Measurements from ENCODE around the gene LKAAEAR1. TPM values are rescaled to one million over a fixed set of nuclear protein-coding genes. Genes with fewer than 3 reads are reported as not detected.

The LKAAEAR1 gene
- total RNA-seq, 1 experiment from 2014 or later: 1.7 TPM

DNA sequence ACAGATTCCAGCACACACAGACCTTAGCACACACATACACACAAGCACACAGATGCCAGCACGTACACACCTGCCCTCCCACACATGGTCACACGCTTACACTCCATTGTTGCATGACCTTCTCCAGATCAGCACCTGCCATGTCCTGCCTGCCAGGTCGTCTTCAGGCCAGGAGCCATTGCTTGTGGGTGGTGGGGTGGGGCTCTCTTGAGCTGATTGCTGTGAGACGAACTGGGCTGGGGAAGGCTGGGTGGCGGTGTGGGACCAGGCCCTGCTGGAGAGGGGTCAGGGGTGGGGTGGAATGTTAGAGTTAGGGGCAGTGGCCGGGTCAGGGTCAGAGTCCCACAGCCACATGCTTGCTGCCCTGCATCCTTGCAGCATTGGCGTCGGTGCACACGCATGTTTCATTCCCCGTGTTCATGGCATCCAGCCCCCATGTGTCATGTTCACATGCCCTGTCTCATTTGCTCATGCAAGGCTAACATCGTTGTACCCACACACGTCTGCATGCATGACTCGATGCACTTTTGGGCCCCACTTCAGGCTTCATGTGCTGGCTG lies 29.7 kb upstream of the LKAAEAR1 start (continued):
- TF ChIP-seq, protein P1, sequence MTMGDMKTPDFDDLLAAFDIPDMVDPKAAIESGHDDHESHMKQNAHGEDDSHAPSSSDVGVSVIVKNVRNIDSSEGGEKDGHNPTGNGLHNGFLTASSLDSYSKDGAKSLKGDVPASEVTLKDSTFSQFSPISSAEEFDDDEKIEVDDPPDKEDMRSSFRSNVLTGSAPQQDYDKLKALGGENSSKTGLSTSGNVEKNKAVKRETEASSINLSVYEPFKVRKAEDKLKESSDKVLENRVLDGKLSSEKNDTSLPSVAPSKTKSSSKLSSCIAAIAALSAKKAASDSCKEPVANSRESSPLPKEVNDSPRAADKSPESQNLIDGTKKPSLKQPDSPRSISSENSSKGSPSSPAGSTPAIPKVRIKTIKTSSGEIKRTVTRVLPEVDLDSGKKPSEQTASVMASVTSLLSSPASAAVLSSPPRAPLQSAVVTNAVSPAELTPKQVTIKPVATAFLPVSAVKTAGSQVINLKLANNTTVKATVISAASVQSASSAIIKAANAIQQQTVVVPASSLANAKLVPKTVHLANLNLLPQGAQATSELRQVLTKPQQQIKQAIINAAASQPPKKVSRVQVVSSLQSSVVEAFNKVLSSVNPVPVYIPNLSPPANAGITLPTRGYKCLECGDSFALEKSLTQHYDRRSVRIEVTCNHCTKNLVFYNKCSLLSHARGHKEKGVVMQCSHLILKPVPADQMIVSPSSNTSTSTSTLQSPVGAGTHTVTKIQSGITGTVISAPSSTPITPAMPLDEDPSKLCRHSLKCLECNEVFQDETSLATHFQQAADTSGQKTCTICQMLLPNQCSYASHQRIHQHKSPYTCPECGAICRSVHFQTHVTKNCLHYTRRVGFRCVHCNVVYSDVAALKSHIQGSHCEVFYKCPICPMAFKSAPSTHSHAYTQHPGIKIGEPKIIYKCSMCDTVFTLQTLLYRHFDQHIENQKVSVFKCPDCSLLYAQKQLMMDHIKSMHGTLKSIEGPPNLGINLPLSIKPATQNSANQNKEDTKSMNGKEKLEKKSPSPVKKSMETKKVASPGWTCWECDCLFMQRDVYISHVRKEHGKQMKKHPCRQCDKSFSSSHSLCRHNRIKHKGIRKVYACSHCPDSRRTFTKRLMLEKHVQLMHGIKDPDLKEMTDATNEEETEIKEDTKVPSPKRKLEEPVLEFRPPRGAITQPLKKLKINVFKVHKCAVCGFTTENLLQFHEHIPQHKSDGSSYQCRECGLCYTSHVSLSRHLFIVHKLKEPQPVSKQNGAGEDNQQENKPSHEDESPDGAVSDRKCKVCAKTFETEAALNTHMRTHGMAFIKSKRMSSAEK (CRISPR knock-in tag; IDR thresholded peaks at IDR 0.05; ENCODE audit: borderline replicate concordance): no peak
- TF ChIP-seq FOXP1 (CRISPR knock-in tag; IDR thresholded peaks at IDR 0.05; ENCODE audit: borderline replicate concordance) (no peak), OVOL2 (CRISPR knock-in tag; IDR thresholded peaks at IDR 0.05; ENCODE audit: borderline replicate concordance) (no peak)

GRCh38 chr20:64113444-64113775 lies 29.2 kb upstream of the LKAAEAR1 start:
- Mint-ChIP-seq H3K27ac (no peak overlapping the region; the same call in none of the 2 replicates), H3K4me1 (no peaks in the 10 kb centered on the region), H3K27me3 (ENCODE audit: low read depth) (no peaks in the 10 kb centered on the region), H3K9me3 (no peaks in the 10 kb centered on the region), H3K4me3 (no peak overlapping the region), H3K36me3 (no peaks in the 10 kb centered on the region)
- ATAC-seq (no peak), DNase-seq (ENCODE audit: low spot score) (no peak)
- POLR2A ChIA-PET: no interaction called here
- CTCF ChIA-PET: interaction anchor here (0.6 to 5.9 kb wide), 3 partner anchors 11 to 49 kb away, joined by 4 to 30 read pairs (median 4); no protein-coding TSS in a partner anchor
- TF ChIP-seq GABPB1 (CRISPR knock-in tag; IDR thresholded peaks at IDR 0.05) (no peak), CBFB (CRISPR knock-in tag; IDR thresholded peaks at IDR 0.05; ENCODE audit: low read depth) (no peak), ATF2 (CRISPR knock-in tag; IDR thresholded peaks at IDR 0.05; ENCODE audit: borderline replicate concordance, low read depth) (no peak), GRHL2 (CRISPR knock-in tag; IDR thresholded peaks at IDR 0.05; ENCODE audit: insufficient replicate concordance, severe bottlenecking) (no peak), MYBL2 (CRISPR knock-in tag; IDR thresholded peaks at IDR 0.05) (no peak), MXD4 (CRISPR knock-in tag; IDR thresholded peaks at IDR 0.05; ENCODE audit: borderline replicate concordance) (no peak), RORB (CRISPR knock-in tag; IDR thresholded peaks at IDR 0.05) (no peak), GTF2I (CRISPR knock-in tag; conservative IDR thresholded peaks at IDR 0.05) (no peak), ATF6 (CRISPR knock-in tag; IDR thresholded peaks at IDR 0.05) (no peak), TEAD4 (CRISPR knock-in tag; IDR thresholded peaks at IDR 0.05) (no peak), PREB (CRISPR knock-in tag; IDR thresholded peaks at IDR 0.05; ENCODE audit: borderline replicate concordance) (no peak)
- TF ChIP-seq, protein P2, sequence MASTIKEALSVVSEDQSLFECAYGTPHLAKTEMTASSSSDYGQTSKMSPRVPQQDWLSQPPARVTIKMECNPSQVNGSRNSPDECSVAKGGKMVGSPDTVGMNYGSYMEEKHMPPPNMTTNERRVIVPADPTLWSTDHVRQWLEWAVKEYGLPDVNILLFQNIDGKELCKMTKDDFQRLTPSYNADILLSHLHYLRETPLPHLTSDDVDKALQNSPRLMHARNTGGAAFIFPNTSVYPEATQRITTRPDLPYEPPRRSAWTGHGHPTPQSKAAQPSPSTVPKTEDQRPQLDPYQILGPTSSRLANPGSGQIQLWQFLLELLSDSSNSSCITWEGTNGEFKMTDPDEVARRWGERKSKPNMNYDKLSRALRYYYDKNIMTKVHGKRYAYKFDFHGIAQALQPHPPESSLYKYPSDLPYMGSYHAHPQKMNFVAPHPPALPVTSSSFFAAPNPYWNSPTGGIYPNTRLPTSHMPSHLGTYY (CRISPR knock-in tag; IDR thresholded peaks at IDR 0.05): no peak
- TF ChIP-seq, protein P3, sequence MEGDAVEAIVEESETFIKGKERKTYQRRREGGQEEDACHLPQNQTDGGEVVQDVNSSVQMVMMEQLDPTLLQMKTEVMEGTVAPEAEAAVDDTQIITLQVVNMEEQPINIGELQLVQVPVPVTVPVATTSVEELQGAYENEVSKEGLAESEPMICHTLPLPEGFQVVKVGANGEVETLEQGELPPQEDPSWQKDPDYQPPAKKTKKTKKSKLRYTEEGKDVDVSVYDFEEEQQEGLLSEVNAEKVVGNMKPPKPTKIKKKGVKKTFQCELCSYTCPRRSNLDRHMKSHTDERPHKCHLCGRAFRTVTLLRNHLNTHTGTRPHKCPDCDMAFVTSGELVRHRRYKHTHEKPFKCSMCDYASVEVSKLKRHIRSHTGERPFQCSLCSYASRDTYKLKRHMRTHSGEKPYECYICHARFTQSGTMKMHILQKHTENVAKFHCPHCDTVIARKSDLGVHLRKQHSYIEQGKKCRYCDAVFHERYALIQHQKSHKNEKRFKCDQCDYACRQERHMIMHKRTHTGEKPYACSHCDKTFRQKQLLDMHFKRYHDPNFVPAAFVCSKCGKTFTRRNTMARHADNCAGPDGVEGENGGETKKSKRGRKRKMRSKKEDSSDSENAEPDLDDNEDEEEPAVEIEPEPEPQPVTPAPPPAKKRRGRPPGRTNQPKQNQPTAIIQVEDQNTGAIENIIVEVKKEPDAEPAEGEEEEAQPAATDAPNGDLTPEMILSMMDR (IDR thresholded peaks at IDR 0.05): no peak
- TF ChIP-seq, protein P4, sequence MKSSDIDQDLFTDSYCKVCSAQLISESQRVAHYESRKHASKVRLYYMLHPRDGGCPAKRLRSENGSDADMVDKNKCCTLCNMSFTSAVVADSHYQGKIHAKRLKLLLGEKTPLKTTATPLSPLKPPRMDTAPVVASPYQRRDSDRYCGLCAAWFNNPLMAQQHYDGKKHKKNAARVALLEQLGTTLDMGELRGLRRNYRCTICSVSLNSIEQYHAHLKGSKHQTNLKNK (CRISPR knock-in tag; IDR thresholded peaks at IDR 0.05): no peak
- TF ChIP-seq, protein P5, sequence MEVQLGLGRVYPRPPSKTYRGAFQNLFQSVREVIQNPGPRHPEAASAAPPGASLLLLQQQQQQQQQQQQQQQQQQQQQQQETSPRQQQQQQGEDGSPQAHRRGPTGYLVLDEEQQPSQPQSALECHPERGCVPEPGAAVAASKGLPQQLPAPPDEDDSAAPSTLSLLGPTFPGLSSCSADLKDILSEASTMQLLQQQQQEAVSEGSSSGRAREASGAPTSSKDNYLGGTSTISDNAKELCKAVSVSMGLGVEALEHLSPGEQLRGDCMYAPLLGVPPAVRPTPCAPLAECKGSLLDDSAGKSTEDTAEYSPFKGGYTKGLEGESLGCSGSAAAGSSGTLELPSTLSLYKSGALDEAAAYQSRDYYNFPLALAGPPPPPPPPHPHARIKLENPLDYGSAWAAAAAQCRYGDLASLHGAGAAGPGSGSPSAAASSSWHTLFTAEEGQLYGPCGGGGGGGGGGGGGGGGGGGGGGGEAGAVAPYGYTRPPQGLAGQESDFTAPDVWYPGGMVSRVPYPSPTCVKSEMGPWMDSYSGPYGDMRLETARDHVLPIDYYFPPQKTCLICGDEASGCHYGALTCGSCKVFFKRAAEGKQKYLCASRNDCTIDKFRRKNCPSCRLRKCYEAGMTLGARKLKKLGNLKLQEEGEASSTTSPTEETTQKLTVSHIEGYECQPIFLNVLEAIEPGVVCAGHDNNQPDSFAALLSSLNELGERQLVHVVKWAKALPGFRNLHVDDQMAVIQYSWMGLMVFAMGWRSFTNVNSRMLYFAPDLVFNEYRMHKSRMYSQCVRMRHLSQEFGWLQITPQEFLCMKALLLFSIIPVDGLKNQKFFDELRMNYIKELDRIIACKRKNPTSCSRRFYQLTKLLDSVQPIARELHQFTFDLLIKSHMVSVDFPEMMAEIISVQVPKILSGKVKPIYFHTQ (CRISPR knock-in tag; IDR thresholded peaks at IDR 0.05): no peak
- TF ChIP-seq, protein P6, sequence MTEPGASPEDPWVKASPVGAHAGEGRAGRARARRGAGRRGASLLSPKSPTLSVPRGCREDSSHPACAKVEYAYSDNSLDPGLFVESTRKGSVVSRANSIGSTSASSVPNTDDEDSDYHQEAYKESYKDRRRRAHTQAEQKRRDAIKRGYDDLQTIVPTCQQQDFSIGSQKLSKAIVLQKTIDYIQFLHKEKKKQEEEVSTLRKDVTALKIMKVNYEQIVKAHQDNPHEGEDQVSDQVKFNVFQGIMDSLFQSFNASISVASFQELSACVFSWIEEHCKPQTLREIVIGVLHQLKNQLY (CRISPR knock-in tag; IDR thresholded peaks at IDR 0.05): no peak

Measured in WTC11 (cell line).